Measurements from ENCODE around the gene SPTBN2. TPM values are rescaled to one million over a fixed set of nuclear protein-coding genes. Genes with fewer than 3 reads are reported as not detected.
A peak's percentile ranks its signal among the peaks of the same experiment; 100 is the strongest.

The SPTBN2 gene
- polyA plus RNA-seq, 2 of the 4 experiments (the other 2 are of a cell fraction), result 4.4 to 9.9 TPM

DNA sequence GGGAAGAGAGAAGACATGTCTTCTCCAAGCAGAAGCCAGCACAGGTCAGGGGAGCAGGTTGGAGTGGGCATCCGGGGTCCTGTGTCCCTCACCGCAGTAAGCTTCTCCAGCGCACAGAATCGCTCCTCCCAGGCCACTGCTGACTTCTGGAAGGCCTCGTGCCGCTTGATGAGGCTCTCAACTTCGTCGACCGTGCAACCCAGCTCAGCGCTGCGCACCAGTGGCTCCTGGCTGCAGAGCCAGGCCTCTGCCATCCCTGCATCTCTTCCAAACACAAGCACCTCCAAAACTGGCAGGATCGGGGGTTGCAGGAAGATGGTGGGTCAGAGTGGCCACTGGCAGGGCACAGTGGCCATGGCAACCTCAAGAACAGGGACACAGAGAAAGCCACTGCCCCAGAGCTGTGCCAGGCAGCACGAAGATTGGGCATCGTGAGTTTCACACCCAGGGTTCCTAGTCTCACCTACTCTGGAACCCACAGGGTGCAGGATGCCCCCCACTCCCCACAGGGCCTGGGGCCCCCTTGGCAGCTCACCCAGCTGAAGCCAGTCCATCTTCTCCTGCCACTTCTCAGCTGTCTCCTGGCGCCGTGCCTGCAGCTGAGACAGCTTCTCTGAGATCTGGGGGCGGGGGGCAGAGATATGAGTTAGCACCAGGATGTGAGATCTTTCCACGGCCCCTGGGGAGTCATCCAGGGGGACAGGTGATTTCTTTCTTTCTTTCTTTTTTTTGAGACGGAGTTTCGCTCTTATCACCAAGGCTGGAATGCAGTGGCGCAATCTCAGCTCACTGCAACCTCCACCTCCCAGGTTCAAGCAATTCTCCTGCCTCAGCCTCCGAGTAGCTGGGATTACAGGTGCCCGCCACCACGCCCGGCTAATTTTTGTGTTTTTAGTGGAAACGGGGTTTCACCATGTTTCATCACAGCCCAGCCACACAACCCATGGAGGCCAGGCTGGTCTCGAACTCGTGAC lies 40.2 kb downstream of the SPTBN2 start:
- no peaks in the 10 kb centered on the region for H3K9me3 ChIP-seq
- no peak for FAIRE-seq
- no peak for TF ChIP-seq RARB (CRISPR knock-in tag; IDR thresholded peaks at IDR 0.05)
- TF ChIP-seq, protein P1, sequence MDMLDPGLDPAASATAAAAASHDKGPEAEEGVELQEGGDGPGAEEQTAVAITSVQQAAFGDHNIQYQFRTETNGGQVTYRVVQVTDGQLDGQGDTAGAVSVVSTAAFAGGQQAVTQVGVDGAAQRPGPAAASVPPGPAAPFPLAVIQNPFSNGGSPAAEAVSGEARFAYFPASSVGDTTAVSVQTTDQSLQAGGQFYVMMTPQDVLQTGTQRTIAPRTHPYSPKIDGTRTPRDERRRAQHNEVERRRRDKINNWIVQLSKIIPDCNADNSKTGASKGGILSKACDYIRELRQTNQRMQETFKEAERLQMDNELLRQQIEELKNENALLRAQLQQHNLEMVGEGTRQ (IDR thresholded peaks at IDR 0.05), result no peak
- no peak for TF ChIP-seq POLR2A (IDR thresholded peaks at IDR 0.05; ENCODE audit: low read length)
- no peak for TF ChIP-seq ZC3H11A (IDR thresholded peaks at IDR 0.05)
- no peak for TF ChIP-seq MYC (IDR thresholded peaks at IDR 0.05; ENCODE audit: borderline replicate concordance, low read length)
- peak in 1 of 2 experiments; percentile 12; a peak in 1 of 4 replicates for TF ChIP-seq CEBPB (IDR thresholded peaks at IDR 0.05)
- no peak for DNase-seq (ENCODE audit: low read depth in 1 of 2, low spot score in 1 of 2)
- H3K4me2 ChIP-seq, result no peak overlapping the region
- no peak for ATAC-seq
- ChIA-PET CTCF (interaction anchor here (0.5 to 14.2 kb wide), 9 partner anchors 10 to 654 kb away, joined by 3 to 194 read pairs (median 3); partner anchors contain the start of genes CCDC87 and CCS), POLR2A (interaction anchor here (1.2 kb wide), 1 partner anchor 11 kb away, joined by 4 read pairs; the partner anchor contains the start of gene RBM4B)
- H3K4me1 ChIP-seq, result no peaks in the 10 kb centered on the region
- no peak overlapping the region for H3K27ac ChIP-seq
- WGBS (ENCODE audit: missing lambda C conversion rate), result 93% methylated on average over 28 of the region's 28 CpGs
- no peak overlapping the region for H3K4me3 ChIP-seq

DNA sequence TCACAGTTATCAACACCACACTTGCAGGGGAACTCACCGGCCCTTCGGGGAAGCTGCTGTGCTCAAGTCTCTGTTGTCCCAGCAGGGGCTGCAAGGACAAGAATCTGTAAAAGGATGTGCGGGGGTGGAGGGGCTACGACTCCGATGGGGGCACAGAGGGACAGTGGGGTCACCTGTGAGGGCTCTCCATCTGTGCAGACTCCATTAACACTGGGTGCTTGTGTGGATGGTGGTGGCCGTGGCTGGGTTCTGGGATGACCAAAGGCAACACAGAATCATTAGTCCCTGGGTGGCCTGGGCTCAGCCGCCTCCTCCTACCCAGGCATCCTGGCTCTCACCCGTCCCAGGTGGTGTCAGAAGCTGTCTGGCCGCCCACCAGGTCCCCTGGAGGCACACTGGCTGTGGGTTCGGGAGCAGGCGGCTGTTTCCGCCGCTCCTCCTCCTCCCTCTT lies 41.2 kb downstream of the SPTBN2 start:
- Histone ChIP-seq H3K4me3 (no peak overlapping the region), H3K9me3 (no peaks in the 10 kb centered on the region), H3K4me2 (no peak overlapping the region), H3K27ac (no peak overlapping the region), H3K4me1 (no peaks in the 10 kb centered on the region)
- DNase-seq (ENCODE audit: low read depth in 1 of 2, low spot score in 1 of 2), result no peak
- TF ChIP-seq, protein P2, sequence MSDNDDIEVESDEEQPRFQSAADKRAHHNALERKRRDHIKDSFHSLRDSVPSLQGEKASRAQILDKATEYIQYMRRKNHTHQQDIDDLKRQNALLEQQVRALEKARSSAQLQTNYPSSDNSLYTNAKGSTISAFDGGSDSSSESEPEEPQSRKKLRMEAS (IDR thresholded peaks at IDR 0.05), result no peak
- no peak for TF ChIP-seq PHF8 (IDR thresholded peaks at IDR 0.05; ENCODE audit: borderline replicate concordance, low read depth)
- no peak for TF ChIP-seq NR3C1 (IDR thresholded peaks at IDR 0.05)
- TF ChIP-seq GATA3 (IDR thresholded peaks at IDR 0.05; ENCODE audit: borderline replicate concordance), result no peak
- TF ChIP-seq, protein P3, sequence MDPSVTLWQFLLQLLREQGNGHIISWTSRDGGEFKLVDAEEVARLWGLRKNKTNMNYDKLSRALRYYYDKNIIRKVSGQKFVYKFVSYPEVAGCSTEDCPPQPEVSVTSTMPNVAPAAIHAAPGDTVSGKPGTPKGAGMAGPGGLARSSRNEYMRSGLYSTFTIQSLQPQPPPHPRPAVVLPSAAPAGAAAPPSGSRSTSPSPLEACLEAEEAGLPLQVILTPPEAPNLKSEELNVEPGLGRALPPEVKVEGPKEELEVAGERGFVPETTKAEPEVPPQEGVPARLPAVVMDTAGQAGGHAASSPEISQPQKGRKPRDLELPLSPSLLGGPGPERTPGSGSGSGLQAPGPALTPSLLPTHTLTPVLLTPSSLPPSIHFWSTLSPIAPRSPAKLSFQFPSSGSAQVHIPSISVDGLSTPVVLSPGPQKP (IDR thresholded peaks at IDR 0.05; ENCODE audit: low read depth, low read length), result no peak
- no peak for TF ChIP-seq RCOR1 (IDR thresholded peaks at IDR 0.05; ENCODE audit: low read depth, low read length)
- TF ChIP-seq, protein P4, sequence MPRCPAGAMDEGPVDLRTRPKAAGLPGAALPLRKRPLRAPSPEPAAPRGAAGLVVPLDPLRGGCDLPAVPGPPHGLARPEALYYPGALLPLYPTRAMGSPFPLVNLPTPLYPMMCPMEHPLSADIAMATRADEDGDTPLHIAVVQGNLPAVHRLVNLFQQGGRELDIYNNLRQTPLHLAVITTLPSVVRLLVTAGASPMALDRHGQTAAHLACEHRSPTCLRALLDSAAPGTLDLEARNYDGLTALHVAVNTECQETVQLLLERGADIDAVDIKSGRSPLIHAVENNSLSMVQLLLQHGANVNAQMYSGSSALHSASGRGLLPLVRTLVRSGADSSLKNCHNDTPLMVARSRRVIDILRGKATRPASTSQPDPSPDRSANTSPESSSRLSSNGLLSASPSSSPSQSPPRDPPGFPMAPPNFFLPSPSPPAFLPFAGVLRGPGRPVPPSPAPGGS (IDR thresholded peaks at IDR 0.05), result no peak
- TF ChIP-seq, protein P5, sequence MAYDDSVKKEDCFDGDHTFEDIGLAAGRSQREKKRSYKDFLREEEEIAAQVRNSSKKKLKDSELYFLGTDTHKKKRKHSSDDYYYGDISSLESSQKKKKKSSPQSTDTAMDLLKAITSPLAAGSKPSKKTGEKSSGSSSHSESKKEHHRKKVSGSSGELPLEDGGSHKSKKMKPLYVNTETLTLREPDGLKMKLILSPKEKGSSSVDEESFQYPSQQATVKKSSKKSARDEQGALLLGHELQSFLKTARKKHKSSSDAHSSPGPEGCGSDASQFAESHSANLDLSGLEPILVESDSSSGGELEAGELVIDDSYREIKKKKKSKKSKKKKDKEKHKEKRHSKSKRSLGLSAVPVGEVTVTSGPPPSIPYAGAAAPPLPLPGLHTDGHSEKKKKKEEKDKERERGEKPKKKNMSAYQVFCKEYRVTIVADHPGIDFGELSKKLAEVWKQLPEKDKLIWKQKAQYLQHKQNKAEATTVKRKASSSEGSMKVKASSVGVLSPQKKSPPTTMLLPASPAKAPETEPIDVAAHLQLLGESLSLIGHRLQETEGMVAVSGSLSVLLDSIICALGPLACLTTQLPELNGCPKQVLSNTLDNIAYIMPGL (CRISPR knock-in tag; IDR thresholded peaks at IDR 0.05; ENCODE audit: borderline replicate concordance), result no peak
- no peak for TF ChIP-seq MAFK (IDR thresholded peaks at IDR 0.05; ENCODE audit: partially characterized antibody)
- WGBS (ENCODE audit: missing lambda C conversion rate), result 83% methylated on average over 12 of the region's 13 CpGs
- ChIA-PET POLR2A (interaction anchor here (1.2 kb wide), 1 partner anchor 10 kb away, joined by 4 read pairs; the partner anchor contains the start of gene RBM4B), CTCF (interaction anchor here (0.7 to 14.2 kb wide), 9 partner anchors 9 to 288 kb away, joined by 3 to 194 read pairs (median 3); partner anchors contain the start of genes CCDC87 and CCS)
- no peak for FAIRE-seq
- no peak for ATAC-seq
